GM06990 (cell line): Measurements from ENCODE around the gene COPS3.

Source experiments
- DNase-seq: peaks from one replicate; pipeline ENCODE4 v3.0.0-alpha.2; 2011; ENCODE audit not compliant: insufficient read length; ENCODE audit errors: extremely low read depth
- H3K27me3 ChIP-seq: replicated peaks from 2 replicates; pipeline ENCODE4 v1.6.0; 2011; ENCODE audit warnings: low read length; ENCODE audit not compliant: control insufficient read depth, insufficient read depth
- H3K36me3 ChIP-seq: 2 replicates; pipeline ENCODE4 v1.5.1; 2011; ENCODE audit warnings: low read length; ENCODE audit not compliant: control insufficient read depth, insufficient read depth
- H3K4me3 ChIP-seq: replicated peaks from 2 replicates; pipeline ENCODE4 v1.5.1; 2011; ENCODE audit warnings: low read depth, mild to moderate bottlenecking, control low read depth, low read length
- TF ChIP-seq, protein P1 (sequence below): IDR thresholded peaks from 2 replicates; pipeline ENCODE4 v1.5.1; 2011; ENCODE audit warnings: low read length, control low read depth, mild to moderate bottlenecking, inconsistent platforms; ENCODE audit not compliant: insufficient read depth, poor library complexity, severe bottlenecking

COPS3 gene

DNA sequence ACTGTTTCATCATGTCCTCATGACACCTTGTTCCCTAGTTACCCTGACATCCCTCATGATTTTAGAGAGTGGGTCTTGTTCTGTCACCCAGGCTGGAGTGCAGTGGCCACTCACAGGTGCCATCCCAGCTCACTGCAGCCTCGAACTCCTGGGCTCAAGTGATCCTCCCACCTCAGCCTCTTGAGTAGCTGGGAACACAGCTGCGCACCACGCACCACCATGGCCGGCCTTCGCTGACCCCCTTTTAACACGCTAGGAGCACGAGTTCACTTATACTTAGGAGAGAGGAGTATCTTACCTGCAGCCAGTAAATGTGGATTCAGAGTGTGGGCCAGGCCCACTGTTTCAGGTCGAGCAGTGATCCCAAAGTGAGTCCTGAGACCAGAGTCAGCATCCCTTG lies 43.6 kb upstream of the COPS3 start:
- Histone ChIP-seq H3K36me3 (no peaks in the 10 kb centered on the region), H3K4me3 (no peak overlapping the region), H3K27me3 (no peaks in the 10 kb centered on the region)
- TF ChIP-seq, protein P1, sequence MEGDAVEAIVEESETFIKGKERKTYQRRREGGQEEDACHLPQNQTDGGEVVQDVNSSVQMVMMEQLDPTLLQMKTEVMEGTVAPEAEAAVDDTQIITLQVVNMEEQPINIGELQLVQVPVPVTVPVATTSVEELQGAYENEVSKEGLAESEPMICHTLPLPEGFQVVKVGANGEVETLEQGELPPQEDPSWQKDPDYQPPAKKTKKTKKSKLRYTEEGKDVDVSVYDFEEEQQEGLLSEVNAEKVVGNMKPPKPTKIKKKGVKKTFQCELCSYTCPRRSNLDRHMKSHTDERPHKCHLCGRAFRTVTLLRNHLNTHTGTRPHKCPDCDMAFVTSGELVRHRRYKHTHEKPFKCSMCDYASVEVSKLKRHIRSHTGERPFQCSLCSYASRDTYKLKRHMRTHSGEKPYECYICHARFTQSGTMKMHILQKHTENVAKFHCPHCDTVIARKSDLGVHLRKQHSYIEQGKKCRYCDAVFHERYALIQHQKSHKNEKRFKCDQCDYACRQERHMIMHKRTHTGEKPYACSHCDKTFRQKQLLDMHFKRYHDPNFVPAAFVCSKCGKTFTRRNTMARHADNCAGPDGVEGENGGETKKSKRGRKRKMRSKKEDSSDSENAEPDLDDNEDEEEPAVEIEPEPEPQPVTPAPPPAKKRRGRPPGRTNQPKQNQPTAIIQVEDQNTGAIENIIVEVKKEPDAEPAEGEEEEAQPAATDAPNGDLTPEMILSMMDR: no peak
- DNase-seq: no peak

DNA sequence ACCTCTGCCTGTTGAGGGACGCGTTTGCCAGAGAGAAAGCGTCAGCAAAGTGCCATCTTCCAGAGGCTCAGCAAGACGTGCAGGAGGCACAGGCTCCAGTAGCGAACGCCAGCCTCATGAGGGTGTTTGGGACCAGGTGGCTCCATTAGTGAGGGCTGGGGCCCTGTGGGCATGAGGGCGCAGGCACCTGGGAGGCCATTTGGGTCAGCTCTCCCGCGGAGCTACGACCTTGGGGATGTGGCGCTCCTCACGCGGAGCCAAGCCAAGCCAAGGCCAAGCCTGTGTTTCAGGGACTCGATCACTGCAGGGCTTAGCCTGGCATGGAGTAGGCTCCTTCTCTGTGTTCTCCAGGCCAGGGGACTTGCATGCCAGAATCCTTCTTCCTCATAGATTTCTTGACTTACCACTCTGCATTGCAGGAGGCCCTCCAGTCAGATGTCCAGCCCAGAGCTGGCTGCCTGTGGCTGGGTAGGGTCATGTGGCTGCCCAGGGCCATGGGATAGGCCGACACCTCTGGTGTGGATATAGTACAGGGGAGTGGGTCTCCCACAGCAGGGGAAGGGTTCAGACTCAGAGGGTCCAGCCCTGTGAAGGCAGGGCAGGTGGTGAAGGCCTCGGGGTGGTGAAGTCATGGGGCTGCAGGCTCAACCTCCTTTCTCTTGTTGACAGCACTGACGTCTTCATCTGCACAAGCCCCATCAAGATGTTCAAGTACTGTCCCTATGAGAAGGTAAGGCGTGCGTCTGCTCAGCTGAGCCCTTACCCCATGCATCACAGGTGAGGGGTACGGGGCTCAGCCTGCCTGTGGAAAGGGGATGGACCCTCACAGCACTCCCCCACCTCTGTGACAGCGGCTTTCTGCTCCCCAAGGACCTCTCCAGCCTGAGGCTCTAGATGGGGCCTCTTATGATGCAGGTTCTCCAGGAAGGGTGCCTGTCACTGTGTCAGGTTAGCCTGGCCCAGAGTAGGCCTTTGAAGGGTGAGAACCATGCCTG lies 41.8 kb upstream of the COPS3 start:
- H3K36me3 ChIP-seq: no peaks in the 10 kb centered on the region
- no peaks in the 10 kb centered on the region for H3K27me3 ChIP-seq
- TF ChIP-seq, protein P1: no peak
- no peak overlapping the region for H3K4me3 ChIP-seq
- DNase-seq: no peak

DNA sequence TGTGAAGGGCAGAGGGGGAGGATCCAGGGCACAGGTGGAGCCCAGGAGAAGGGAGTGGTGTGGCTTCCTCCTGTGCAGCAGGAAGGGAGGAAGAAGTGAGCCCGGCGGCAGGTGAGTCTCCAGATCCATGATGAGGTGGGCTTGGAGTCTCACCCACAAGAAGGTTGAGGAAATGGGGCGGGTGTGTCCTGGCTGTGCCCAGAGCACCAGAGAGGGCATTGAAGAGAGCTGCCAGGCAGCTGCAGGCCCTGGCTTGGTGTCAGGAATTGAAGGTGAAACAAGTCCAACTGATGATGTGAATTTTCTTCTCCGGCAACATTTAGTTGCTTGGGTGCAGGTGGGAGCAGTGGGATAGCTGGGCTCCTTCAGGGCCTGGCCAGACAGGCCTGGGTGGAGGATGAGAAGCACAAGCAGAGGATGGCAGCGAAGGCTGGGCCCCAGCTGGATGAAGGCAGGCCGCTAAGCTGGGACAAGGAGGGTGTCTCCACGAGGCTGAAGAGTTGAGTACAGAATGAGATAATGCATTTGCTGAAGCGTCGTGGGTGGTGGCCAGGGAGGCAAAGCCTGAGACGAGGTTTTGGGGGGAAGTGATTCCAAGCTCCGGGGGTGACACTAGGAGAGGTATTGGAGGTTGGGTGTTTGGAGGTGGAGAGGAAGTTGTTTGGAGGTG lies 40.4 kb upstream of the COPS3 start:
- DNase-seq: no peak
- H3K4me3 ChIP-seq: no peak overlapping the region
- no peaks in the 10 kb centered on the region for H3K36me3 ChIP-seq
- H3K27me3 ChIP-seq: no peaks in the 10 kb centered on the region
- TF ChIP-seq, protein P1: no peak

DNA sequence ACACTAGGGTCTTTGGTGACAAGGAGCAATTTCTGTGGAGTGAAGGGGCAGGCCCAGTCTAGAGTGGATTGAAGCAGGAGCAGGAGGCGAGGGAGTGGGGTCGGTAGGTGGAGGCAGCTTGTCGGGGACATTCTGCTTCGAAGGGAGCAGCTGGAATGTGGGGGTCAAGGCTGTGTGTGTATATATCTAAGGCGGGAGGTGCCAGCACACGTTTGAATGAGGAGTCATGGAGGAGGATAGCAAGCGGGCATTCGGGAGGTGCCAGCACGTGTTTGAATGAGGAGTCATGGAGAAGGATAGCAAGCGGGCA lies 39.8 kb upstream of the COPS3 start:
- no peaks in the 10 kb centered on the region for H3K27me3 ChIP-seq
- no peak overlapping the region for H3K4me3 ChIP-seq
- no peak for DNase-seq
- TF ChIP-seq, protein P1: no peak
- H3K36me3 ChIP-seq: no peaks in the 10 kb centered on the region

DNA sequence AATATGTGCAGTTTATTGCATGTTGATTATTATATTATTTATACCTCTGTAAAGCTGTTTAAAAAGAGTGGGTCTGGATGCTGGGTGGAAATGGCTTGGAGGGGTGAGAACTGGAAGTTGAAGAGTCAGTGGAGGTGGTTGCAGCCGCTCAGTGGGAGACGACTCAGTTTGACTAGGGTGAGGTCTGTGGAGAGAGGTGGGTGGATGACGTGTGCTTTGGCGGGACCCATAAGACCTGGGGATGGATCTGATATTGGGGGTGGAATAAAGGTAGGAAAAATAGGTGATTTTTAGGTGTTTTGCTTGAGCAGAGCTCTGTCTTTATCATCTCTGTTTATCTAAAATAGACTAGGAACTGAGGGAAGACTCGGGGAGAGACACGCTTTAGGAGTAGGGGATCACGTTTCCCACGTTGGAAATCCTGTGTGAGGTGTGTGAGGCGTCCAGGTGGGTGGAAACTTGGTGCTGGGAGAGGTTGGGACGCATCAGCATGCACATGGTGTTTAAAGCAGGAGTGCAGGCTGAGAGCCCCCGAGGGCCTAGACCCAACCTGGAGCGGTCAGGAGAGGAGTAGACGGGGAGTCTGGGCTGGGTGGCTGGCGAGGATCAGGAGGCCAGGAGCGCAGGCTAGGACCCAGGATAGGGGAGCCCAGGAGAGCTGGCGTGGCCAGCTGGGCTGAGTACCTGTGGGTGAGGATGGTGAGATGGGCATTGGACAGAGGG lies 39.3 kb upstream of the COPS3 start:
- TF ChIP-seq, protein P1: no peak
- Histone ChIP-seq H3K4me3 (no peak overlapping the region), H3K36me3 (no peaks in the 10 kb centered on the region), H3K27me3 (no peaks in the 10 kb centered on the region)
- no peak for DNase-seq
